B cell (primary cell): ENCODE results near the gene SKIDA1. TPM values are rescaled to one million over a fixed set of nuclear protein-coding genes. Genes with fewer than 3 reads are reported as not detected.

ENCODE experiments used
- ATAC-seq: fragments of 200-7000 bp; cut with Tn5 transposase; one replicate; pipeline ENCODE4 v1.10.0; 2021; ENCODE audit warnings: low read depth, mild to moderate bottlenecking, moderate number of reproducible peaks, moderate library complexity
- CTCF ChIA-PET: fragments of 350-600 bp; sonication (Branson Sonifier 250); formaldehyde crosslinking; loops from one replicate; lab custom pipeline; 2021; ENCODE audit warnings: antibody characterized with exemption, inconsistent platforms; lab: Charles Lee
- POLR2A ChIA-PET: fragments of 350-600 bp; sonication (Branson Sonifier 250); formaldehyde crosslinking; loops from one replicate; lab custom pipeline; 2021; ENCODE audit warnings: antibody characterized with exemption; lab: Charles Lee
- DNase-seq: peaks from one replicate; pipeline ENCODE4 v3.0.0; 2013
- H2AFZ ChIP-seq: 2 replicates; pipeline ENCODE4 v1.6.1; 2012; ENCODE audit warnings: mild to moderate bottlenecking, low read depth, low read length; ENCODE audit not compliant: insufficient read depth, poor library complexity, severe bottlenecking
- H3K27ac ChIP-seq, 2 donors: 1 replicate in 1 of 2; 2 replicates in 1 of 2; pipeline ENCODE4 v1.5.1; 2012 to 2013; ENCODE audit warnings: low read length in 2 of 2, mild to moderate bottlenecking in 2 of 2, moderate library complexity in 1 of 2
- H3K27me3 ChIP-seq, 4 experiments: fragments of 200-600 bp in 1 of 4; sonication (generic) in 1 of 4; replicated peaks in 1 of 4; 1 replicate in 2 of 4; 2 replicates in 2 of 4; pipeline versions ENCODE4 v1.6.1 to v1.7.0; 2013 to 2016; ENCODE audit warnings: low read length in 3 of 4, mild to moderate bottlenecking in 2 of 4, mixed read lengths in 1 of 4, moderate library complexity in 1 of 4; ENCODE audit not compliant: insufficient read depth in 4 of 4, control insufficient read depth in 3 of 4; ENCODE audit errors: control extremely low read depth in 1 of 4
- H3K36me3 ChIP-seq, 2 experiments: replicated peaks in 1 of 2; 1 replicate in 1 of 2; 2 replicates in 1 of 2; pipeline versions ENCODE4 v1.6.1 to v1.7.1; 2013; ENCODE audit warnings: low read length in 1 of 2; ENCODE audit not compliant: insufficient read depth in 2 of 2, control insufficient read depth in 1 of 2; ENCODE audit errors: control extremely low read depth in 1 of 2, extremely low read depth in 1 of 2
- H3K4me1 ChIP-seq, 2 donors: fragments of 200-600 bp in 1 of 2; sonication (generic) in 1 of 2; 1 replicate in 1 of 2; 2 replicates in 1 of 2; pipeline versions ENCODE4 v1.5.1 to v1.6.1; 2013 to 2017; ENCODE audit warnings: low read length in 2 of 2; ENCODE audit not compliant: control insufficient read depth in 2 of 2, insufficient read depth in 2 of 2
- H3K4me2 ChIP-seq: replicated peaks from 2 replicates; pipeline ENCODE3; 2012; ENCODE audit warnings: mild to moderate bottlenecking, low read depth, low read length; ENCODE audit not compliant: poor library complexity, severe bottlenecking
- H3K4me3 ChIP-seq, 5 experiments: fragments of 200-600 bp in 1 of 5; sonication (generic) in 1 of 5; 1 replicate in 3 of 5; 2 replicates in 2 of 5; pipeline versions ENCODE4 v1.5.1 to v1.7.0; 2011 to 2016; ENCODE audit warnings: low read length in 4 of 5, mild to moderate bottlenecking in 4 of 5, low read depth in 2 of 5, control low read depth in 1 of 5, moderate library complexity in 1 of 5; ENCODE audit not compliant: insufficient read depth in 1 of 5; ENCODE audit errors: control extremely low read depth in 1 of 5, extremely low read depth in 1 of 5
- H3K79me2 ChIP-seq: fragments of 200-600 bp; sonication (generic); one replicate; pipeline ENCODE4 v1.6.0; 2016; ENCODE audit warnings: low read length; ENCODE audit not compliant: control insufficient read depth, insufficient read depth
- H3K9ac ChIP-seq: fragments of 200-600 bp; sonication (generic); 2 replicates; pipeline ENCODE4 v1.6.1; 2017; ENCODE audit warnings: mild to moderate bottlenecking, low read length, moderate library complexity
- H3K9me3 ChIP-seq, 3 donors: one replicate each; pipeline versions ENCODE4 v1.6.1 to v1.7.1; 2013; ENCODE audit warnings: low read length in 2 of 3; ENCODE audit not compliant: control insufficient read depth in 2 of 3, insufficient read depth in 1 of 3; ENCODE audit errors: control extremely low read depth in 1 of 3
- H4K20me1 ChIP-seq: 2 replicates; pipeline ENCODE4 v1.6.0; 2012; ENCODE audit warnings: mild to moderate bottlenecking, low read length; ENCODE audit not compliant: insufficient read depth, control insufficient read depth, poor library complexity, severe bottlenecking
- H3K27ac Mint-ChIP-seq: one replicate; pipeline ENCODE4 v1.8.0; 2021; ENCODE audit warnings: mixed read lengths
- H3K27me3 Mint-ChIP-seq: one replicate; pipeline ENCODE4 v1.8.0; 2021; ENCODE audit warnings: mixed read lengths
- H3K4me1 Mint-ChIP-seq: one replicate; pipeline ENCODE4 v1.8.0; 2021; ENCODE audit warnings: mixed read lengths
- H3K4me3 Mint-ChIP-seq: one replicate; pipeline ENCODE4 v1.8.0; 2021; ENCODE audit warnings: mixed read lengths
- H3K9me3 Mint-ChIP-seq: one replicate; pipeline ENCODE4 v1.8.0; 2022; ENCODE audit warnings: mixed read lengths; ENCODE audit not compliant: insufficient read depth
- EZH2 ChIP-seq: IDR thresholded peaks from 2 replicates; pipeline ENCODE4 v1.6.1; 2012; ENCODE audit warnings: borderline replicate concordance, low read depth, mild to moderate bottlenecking, moderate library complexity, low read length; ENCODE audit not compliant: insufficient read depth, poor library complexity, severe bottlenecking
- WGBS: methylation state at CpG from one replicate; pipeline ENCODE4 v1.1.5; 2013; ENCODE audit warnings: missing lambda C conversion rate; ENCODE audit not compliant: insufficient coverage; 5-methylcytosine and 5-hydroxymethylcytosine counted together
- intact Hi-C: fragments of 100-400 bp; cut with micrococcal nuclease; formaldehyde crosslinking; loops from one replicate; pipeline ENCODE4 v1.10.0; 2022
- polyA plus RNA-seq: library from polyadenylated mRNA; depleted of rRNA; stranded (reverse); fragments of >200 nt; gene quantifications from 2 replicates; pipeline ENCODE4 v1.2.3, GENCODE V29; 2012
- total RNA-seq, 2 donors: library from RNA; stranded (reverse); fragments of 120-200 nt in 1 of 2; gene quantifications; 1 replicate in 1 of 2; 2 replicates in 1 of 2; pipeline versions ENCODE4 v1.2.3 to v1.2.4, GENCODE V29; 2013 to 2022
- TF ChIP-seq, protein P1 (sequence below): fragments of 200-600 bp; IDR thresholded peaks from one replicate; pipeline ENCODE4 v1.8.0; 2022; ENCODE audit warnings: antibody characterized with exemption, mild to moderate bottlenecking

The SKIDA1 gene
- total and polyA plus RNA-seq, 2 donors (not counting 1 experiment from before 2014, with no cell fraction given) = 0.06 to 0.10 TPM

DNA sequence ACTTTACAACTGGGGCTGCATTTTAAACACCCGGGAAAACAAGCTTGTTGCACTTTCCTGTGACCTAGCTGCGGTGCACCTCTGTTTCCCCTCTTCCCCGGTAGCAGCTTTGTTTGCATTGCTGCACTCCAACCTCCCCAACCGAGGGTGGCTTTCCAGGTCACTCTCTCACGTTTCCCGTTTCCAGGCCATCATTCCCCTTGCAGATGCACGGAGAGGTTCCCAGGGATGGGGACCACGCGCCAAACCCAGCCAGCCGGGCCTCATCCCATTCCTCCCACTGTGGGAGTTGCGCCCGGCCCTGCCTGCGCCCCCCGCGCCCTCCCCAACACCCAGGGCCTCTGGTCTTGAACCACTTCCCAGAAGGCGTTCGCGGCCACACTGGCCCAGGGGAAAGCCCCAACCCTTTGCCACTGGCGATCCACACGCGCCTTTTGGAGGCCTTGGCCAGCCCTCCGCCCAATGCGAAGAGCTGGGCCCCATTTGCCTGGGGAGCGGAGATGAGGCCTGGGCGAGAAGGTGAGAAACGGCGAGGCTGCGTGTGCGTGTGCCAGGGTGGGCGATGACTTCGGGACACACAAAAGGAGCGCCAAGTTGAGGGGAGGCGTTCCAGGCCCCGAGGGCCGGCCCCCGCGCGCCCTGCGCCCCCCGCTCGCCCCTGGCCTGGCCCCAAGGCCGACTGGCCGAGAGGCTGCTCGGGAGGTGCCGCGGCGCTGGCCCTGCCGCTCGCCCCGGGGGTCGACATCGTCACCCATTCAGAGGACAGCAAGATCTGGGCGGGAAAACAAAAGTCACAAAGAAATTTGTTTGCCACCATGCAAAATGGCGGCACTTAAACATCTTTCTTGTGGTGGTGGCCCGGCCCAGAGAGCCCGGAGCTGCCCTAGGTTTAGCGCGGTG is 15.9 kb downstream of the SKIDA1 start:
- no peaks in the 10 kb centered on the region for H3K79me2 ChIP-seq
- 86% methylated on average over 55 of the region's 58 CpGs for WGBS
- no peak overlapping the region for H3K9ac ChIP-seq
- peaks cover 0 to 66% (median 40%) of the 10 kb centered on the region in 4 experiments for H3K27me3 ChIP-seq
- H3K9me3 Mint-ChIP-seq = no peaks in the 10 kb centered on the region
- H3K27ac Mint-ChIP-seq = no peak overlapping the region
- no peaks in the 10 kb centered on the region for H3K4me1 Mint-ChIP-seq
- ChIA-PET POLR2A (no interaction called here), CTCF (interaction anchor here (0.6 to 1.5 kb wide), 2 partner anchors 14 to 167 kb away, joined by 3 to 6 read pairs; no protein-coding TSS in a partner anchor)
- H3K4me1 ChIP-seq = peaks cover 8% of the 10 kb centered on the region in 2 donors
- peak overlapping the region; percentile 59 for H2AFZ ChIP-seq
- intact Hi-C loops = no loop called here
- H3K9me3 ChIP-seq = peaks cover 0 to 15% (median 0%) of the 10 kb centered on the region in 3 donors
- peak overlapping the region; percentile 56 for H3K4me2 ChIP-seq
- no peak overlapping the region for H3K27ac ChIP-seq
- H3K4me3 Mint-ChIP-seq = no peak overlapping the region
- no peak for DNase-seq
- ATAC-seq = no peak
- no peaks in the 10 kb centered on the region for H3K36me3 ChIP-seq
- H4K20me1 ChIP-seq = no peaks in the 10 kb centered on the region
- TF ChIP-seq, protein P1, sequence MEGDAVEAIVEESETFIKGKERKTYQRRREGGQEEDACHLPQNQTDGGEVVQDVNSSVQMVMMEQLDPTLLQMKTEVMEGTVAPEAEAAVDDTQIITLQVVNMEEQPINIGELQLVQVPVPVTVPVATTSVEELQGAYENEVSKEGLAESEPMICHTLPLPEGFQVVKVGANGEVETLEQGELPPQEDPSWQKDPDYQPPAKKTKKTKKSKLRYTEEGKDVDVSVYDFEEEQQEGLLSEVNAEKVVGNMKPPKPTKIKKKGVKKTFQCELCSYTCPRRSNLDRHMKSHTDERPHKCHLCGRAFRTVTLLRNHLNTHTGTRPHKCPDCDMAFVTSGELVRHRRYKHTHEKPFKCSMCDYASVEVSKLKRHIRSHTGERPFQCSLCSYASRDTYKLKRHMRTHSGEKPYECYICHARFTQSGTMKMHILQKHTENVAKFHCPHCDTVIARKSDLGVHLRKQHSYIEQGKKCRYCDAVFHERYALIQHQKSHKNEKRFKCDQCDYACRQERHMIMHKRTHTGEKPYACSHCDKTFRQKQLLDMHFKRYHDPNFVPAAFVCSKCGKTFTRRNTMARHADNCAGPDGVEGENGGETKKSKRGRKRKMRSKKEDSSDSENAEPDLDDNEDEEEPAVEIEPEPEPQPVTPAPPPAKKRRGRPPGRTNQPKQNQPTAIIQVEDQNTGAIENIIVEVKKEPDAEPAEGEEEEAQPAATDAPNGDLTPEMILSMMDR = no peak
- TF ChIP-seq EZH2 = no peak
- H3K27me3 Mint-ChIP-seq = peaks cover 64% of the 10 kb centered on the region
- no peak overlapping the region for H3K4me3 ChIP-seq
